ENCODE measurements around the gene PKNOX2.

GRCh38 chr11:125258291-125259032, 93.9 kb downstream of the PKNOX2 start:
- TF ChIP-seq SREBF2 (IDR thresholded peaks at IDR 0.05; ENCODE audit: low read length) = no peak
- no peak for TF ChIP-seq KAT2A (conservative IDR thresholded peaks at IDR 0.05; ENCODE audit: control insufficient read depth, low read depth, low read length)
- TF ChIP-seq RFX5 (IDR thresholded peaks at IDR 0.05; ENCODE audit: low read depth, low read length) = no peak
- no peak for TF ChIP-seq FOXK2 (IDR thresholded peaks at IDR 0.05)
- TF ChIP-seq NR2C2 (IDR thresholded peaks at IDR 0.05; ENCODE audit: borderline replicate concordance, control insufficient read depth, insufficient read length, low read depth) = no peak
- no peak for TF ChIP-seq ZBED1 (IDR thresholded peaks at IDR 0.05; ENCODE audit: borderline replicate concordance)
- no peak for TF ChIP-seq ATF3 (IDR thresholded peaks at IDR 0.05; ENCODE audit: borderline replicate concordance, extremely low read depth, low read depth, low read length)
- TF ChIP-seq, protein P1, sequence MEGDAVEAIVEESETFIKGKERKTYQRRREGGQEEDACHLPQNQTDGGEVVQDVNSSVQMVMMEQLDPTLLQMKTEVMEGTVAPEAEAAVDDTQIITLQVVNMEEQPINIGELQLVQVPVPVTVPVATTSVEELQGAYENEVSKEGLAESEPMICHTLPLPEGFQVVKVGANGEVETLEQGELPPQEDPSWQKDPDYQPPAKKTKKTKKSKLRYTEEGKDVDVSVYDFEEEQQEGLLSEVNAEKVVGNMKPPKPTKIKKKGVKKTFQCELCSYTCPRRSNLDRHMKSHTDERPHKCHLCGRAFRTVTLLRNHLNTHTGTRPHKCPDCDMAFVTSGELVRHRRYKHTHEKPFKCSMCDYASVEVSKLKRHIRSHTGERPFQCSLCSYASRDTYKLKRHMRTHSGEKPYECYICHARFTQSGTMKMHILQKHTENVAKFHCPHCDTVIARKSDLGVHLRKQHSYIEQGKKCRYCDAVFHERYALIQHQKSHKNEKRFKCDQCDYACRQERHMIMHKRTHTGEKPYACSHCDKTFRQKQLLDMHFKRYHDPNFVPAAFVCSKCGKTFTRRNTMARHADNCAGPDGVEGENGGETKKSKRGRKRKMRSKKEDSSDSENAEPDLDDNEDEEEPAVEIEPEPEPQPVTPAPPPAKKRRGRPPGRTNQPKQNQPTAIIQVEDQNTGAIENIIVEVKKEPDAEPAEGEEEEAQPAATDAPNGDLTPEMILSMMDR (IDR thresholded peaks at IDR 0.05 in 2 of 3, conservative IDR thresholded peaks at IDR 0.05 in 1 of 3; ENCODE audit: control insufficient read depth in 2 of 3, extremely low read depth in 1 of 3, insufficient read depth in 1 of 3, low read depth in 3 of 3, low read length in 3 of 3) = no peak
- no peak for TF ChIP-seq BCL11A (IDR thresholded peaks at IDR 0.05; ENCODE audit: low read depth, low read length)
- TF ChIP-seq TAF1 (IDR thresholded peaks at IDR 0.05; ENCODE audit: borderline replicate concordance, low read depth, low read length) = no peak
- TF ChIP-seq EZH2 (IDR thresholded peaks at IDR 0.05; ENCODE audit: borderline replicate concordance, control insufficient read depth, low read depth, low read length) = no peak
- TF ChIP-seq, protein P2, sequence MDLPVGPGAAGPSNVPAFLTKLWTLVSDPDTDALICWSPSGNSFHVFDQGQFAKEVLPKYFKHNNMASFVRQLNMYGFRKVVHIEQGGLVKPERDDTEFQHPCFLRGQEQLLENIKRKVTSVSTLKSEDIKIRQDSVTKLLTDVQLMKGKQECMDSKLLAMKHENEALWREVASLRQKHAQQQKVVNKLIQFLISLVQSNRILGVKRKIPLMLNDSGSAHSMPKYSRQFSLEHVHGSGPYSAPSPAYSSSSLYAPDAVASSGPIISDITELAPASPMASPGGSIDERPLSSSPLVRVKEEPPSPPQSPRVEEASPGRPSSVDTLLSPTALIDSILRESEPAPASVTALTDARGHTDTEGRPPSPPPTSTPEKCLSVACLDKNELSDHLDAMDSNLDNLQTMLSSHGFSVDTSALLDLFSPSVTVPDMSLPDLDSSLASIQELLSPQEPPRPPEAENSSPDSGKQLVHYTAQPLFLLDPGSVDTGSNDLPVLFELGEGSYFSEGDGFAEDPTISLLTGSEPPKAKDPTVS (IDR thresholded peaks at IDR 0.05; ENCODE audit: low read depth, low read length) = no peak
- no peak for TF ChIP-seq SP1 (IDR thresholded peaks at IDR 0.05; ENCODE audit: low read depth, low read length)
- TF ChIP-seq JUND (IDR thresholded peaks at IDR 0.05; ENCODE audit: low read depth, low read length) = no peak

Data from GM12878 (cell line).